ENCODE results near the gene AMMECR1L.

DNA sequence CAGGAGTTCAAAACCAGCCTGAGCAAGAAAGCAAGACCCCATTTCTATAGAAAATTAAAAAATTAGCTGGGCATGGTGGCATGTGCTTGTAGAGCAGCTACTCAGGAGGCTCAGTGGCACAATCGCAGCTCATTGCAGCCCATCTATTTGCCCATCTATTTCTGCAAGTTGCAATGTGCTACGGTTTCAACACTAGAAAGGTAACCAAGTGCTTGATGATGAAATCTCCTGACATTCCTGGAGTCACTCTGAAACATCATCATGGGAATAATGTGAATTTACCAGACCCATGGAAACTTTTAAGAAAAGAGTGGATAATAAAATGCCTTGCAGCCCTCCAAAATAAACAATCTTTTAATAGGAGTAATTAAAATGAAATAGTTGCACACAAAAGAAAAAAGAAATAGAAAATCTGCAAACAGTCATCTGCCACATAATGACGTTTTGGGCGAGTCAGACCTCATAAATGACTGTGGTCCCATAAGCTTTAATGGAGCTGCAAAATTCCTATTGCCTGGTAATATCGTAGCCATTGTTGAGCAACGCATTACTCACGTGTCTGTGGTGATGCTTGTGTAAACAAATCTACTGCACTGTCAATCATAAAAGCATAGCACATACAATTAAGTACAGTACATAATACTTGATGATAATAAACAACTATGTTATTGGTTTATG lies 46.6 kb upstream of the AMMECR1L start:
- TF ChIP-seq, protein P1, sequence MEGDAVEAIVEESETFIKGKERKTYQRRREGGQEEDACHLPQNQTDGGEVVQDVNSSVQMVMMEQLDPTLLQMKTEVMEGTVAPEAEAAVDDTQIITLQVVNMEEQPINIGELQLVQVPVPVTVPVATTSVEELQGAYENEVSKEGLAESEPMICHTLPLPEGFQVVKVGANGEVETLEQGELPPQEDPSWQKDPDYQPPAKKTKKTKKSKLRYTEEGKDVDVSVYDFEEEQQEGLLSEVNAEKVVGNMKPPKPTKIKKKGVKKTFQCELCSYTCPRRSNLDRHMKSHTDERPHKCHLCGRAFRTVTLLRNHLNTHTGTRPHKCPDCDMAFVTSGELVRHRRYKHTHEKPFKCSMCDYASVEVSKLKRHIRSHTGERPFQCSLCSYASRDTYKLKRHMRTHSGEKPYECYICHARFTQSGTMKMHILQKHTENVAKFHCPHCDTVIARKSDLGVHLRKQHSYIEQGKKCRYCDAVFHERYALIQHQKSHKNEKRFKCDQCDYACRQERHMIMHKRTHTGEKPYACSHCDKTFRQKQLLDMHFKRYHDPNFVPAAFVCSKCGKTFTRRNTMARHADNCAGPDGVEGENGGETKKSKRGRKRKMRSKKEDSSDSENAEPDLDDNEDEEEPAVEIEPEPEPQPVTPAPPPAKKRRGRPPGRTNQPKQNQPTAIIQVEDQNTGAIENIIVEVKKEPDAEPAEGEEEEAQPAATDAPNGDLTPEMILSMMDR (IDR thresholded peaks at IDR 0.05) = no peak
- TF ChIP-seq POLR2A (IDR thresholded peaks at IDR 0.05) = no peak
